Measurements from ENCODE around the gene VPS4A. TPM values are rescaled to one million over a fixed set of nuclear protein-coding genes. Genes with fewer than 3 reads are reported as not detected.

Gene VPS4A
- total and polyA plus RNA-seq, 4 donors: 25.3 to 31.8 (median 26.9) TPM

DNA sequence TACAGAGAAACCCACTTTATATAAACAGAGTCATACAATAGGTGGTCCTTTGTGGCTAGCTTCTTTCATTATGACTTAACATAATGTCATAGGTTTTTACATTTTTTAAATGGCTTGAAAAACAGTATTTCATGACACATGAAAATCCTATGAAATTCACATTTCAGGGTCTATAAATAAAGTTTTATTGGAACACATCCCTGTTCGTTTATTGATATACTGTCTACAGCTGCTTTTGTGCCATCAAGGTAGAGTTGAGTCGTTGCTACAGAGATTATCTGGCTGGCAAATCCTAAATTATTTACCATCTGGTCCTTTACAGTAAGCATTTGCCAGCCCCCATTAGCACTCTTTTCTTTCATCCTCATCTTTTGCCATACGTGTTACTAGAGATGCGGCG lies 2.3 kb downstream of the VPS4A start:
- TF ChIP-seq, protein P1, sequence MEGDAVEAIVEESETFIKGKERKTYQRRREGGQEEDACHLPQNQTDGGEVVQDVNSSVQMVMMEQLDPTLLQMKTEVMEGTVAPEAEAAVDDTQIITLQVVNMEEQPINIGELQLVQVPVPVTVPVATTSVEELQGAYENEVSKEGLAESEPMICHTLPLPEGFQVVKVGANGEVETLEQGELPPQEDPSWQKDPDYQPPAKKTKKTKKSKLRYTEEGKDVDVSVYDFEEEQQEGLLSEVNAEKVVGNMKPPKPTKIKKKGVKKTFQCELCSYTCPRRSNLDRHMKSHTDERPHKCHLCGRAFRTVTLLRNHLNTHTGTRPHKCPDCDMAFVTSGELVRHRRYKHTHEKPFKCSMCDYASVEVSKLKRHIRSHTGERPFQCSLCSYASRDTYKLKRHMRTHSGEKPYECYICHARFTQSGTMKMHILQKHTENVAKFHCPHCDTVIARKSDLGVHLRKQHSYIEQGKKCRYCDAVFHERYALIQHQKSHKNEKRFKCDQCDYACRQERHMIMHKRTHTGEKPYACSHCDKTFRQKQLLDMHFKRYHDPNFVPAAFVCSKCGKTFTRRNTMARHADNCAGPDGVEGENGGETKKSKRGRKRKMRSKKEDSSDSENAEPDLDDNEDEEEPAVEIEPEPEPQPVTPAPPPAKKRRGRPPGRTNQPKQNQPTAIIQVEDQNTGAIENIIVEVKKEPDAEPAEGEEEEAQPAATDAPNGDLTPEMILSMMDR (IDR thresholded peaks at IDR 0.05; ENCODE audit: control extremely low read depth, extremely low read depth): no peak
- 96 to 98% methylated on average over 5 of the region's 5 CpGs for WGBS, 2 donors
- ATAC-seq (ENCODE audit: insufficient read depth, low FRiP score): no peak
- H3K36me3 ChIP-seq (ENCODE audit: control insufficient read depth in 4 of 4, insufficient read depth in 4 of 4, low read length in 4 of 4): peaks cover 1 to 36% (median 25%) of the 10 kb centered on the region in 4 donors
- no peaks in the 10 kb centered on the region for H3K9me3 ChIP-seq (ENCODE audit: control insufficient read depth in 4 of 4, insufficient read depth in 3 of 4, low read length in 3 of 4)
- no peak for DNase-seq
- H3K27me3 ChIP-seq (ENCODE audit: control insufficient read depth in 3 of 3, insufficient read depth in 3 of 3, low read length in 2 of 3): no peaks in the 10 kb centered on the region
- H3K4me3 ChIP-seq: no peak overlapping the region
- H3K27ac ChIP-seq (ENCODE audit: low read depth in 1 of 2, low read length in 1 of 2): no peak overlapping the region
- no peak overlapping the region for H3K9ac ChIP-seq (ENCODE audit: insufficient read depth in 1 of 2, low read length in 2 of 2)
- peaks cover 0 to 5% (median 4%) of the 10 kb centered on the region in 5 donors for H3K4me1 ChIP-seq (ENCODE audit: control insufficient read depth in 5 of 5, insufficient read depth in 5 of 5, low read length in 5 of 5)

DNA sequence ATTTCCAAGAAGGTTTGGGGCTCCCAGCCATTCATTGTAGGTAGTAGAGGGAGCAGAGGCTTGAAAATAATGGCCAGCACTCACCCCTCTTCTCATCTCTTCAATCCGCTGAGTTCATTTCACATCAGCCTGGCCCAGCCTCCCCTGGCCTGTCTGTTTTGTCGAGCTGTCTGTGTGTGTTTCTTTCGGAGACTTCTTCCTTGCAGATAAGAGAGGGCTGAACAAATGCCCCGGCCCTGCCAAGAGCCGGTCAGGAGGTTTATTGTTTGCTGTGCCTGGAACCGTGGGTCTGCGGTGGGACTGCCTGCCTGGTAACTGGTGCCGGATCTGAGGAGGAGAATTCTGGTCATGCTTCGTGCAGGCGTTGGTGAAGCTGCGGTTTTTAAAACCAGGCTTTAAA lies 3.4 kb downstream of the VPS4A start:
- H3K9ac ChIP-seq (ENCODE audit: insufficient read depth in 1 of 2, low read length in 2 of 2): no peak overlapping the region
- 85 to 92% methylated on average over 11 of the region's 11 CpGs for WGBS, 2 donors
- peaks cover 0 to 5% (median 4%) of the 10 kb centered on the region in 5 donors for H3K4me1 ChIP-seq (ENCODE audit: control insufficient read depth in 5 of 5, insufficient read depth in 5 of 5, low read length in 5 of 5)
- H3K36me3 ChIP-seq (ENCODE audit: control insufficient read depth in 4 of 4, insufficient read depth in 4 of 4, low read length in 4 of 4): peaks cover 7 to 47% (median 32%) of the 10 kb centered on the region in 4 donors
- no peaks in the 10 kb centered on the region for H3K27me3 ChIP-seq (ENCODE audit: control insufficient read depth in 3 of 3, insufficient read depth in 3 of 3, low read length in 2 of 3)
- TF ChIP-seq, protein P1 (IDR thresholded peaks at IDR 0.05; ENCODE audit: control extremely low read depth, extremely low read depth): no peak
- DNase-seq: no peak
- no peak overlapping the region for H3K4me3 ChIP-seq
- no peaks in the 10 kb centered on the region for H3K9me3 ChIP-seq (ENCODE audit: control insufficient read depth in 4 of 4, insufficient read depth in 3 of 4, low read length in 3 of 4)
- no peak for ATAC-seq (ENCODE audit: insufficient read depth, low FRiP score)
- no peak overlapping the region for H3K27ac ChIP-seq (ENCODE audit: low read depth in 1 of 2, low read length in 1 of 2)

DNA sequence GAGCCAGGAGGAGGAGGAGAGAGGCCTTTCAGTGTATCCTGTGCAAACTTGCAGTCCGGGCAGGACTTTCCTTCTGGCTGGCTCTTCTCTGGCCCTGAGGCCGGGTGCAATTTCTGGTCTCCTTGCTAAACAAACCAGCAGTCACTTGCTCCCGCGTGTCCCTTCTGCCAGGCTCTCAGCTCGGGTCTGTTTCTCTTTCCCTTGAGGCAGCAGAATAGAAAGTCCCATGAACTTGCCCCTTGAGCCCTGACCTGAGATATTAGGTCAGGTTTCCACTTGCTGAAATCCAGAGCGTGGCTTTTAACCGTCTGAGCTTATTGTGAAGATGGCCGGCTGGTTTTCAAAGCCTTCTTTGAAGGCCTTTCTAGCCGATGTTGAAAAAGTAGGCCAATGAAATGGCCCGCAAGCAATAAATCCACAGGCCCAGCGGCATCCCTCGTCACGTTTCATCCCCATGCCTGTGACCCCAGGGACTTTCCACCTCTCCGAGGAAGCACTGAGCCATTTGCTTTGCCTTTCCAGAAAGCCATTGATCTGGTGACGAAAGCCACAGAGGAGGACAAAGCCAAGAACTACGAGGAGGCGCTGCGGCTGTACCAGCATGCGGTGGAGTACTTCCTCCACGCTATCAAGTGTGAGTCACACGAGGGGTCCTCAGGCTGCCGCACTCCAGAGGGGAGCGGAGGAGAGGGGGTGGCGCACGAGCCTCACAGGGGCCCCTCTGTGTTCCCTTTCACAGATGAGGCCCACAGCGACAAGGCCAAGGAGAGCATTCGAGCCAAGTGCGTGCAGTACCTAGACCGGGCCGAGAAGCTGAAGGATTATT lies 4.5 kb downstream of the VPS4A start:
- Histone ChIP-seq H3K9ac (ENCODE audit: insufficient read depth in 1 of 2, low read length in 2 of 2) (no peak overlapping the region), H3K4me3 (no peak overlapping the region), H3K36me3 (ENCODE audit: control insufficient read depth in 4 of 4, insufficient read depth in 4 of 4, low read length in 4 of 4) (peaks cover 7 to 55% (median 40%) of the 10 kb centered on the region in 4 donors), H3K27ac (ENCODE audit: low read depth in 1 of 2, low read length in 1 of 2) (no peak overlapping the region), H3K27me3 (ENCODE audit: control insufficient read depth in 3 of 3, insufficient read depth in 3 of 3, low read length in 2 of 3) (no peaks in the 10 kb centered on the region), H3K4me1 (ENCODE audit: control insufficient read depth in 5 of 5, insufficient read depth in 5 of 5, low read length in 5 of 5) (peaks cover 0 to 5% (median 4%) of the 10 kb centered on the region in 5 donors), H3K9me3 (ENCODE audit: control insufficient read depth in 4 of 4, insufficient read depth in 3 of 4, low read length in 3 of 4) (no peaks in the 10 kb centered on the region)
- TF ChIP-seq, protein P1 (IDR thresholded peaks at IDR 0.05; ENCODE audit: control extremely low read depth, extremely low read depth): no peak
- no peak for DNase-seq
- 89 to 93% methylated on average over 30 of the region's 30 CpGs for WGBS, 2 donors
- no peak for ATAC-seq (ENCODE audit: insufficient read depth, low FRiP score)

Measured in lung (tissue), 12 donors.